Prostate gland (tissue), 2 donors: ENCODE measurements around the gene RPSA.

Source experiments
- CTCF ChIP-seq, 4 experiments: fragments of 200-600 bp in 2 of 4; fragments of 450-650 bp in 2 of 4; sonication (generic) in 2 of 4; IDR thresholded peaks; 1 replicate in 3 of 4; 2 replicates in 1 of 4; pipeline ENCODE4 v1.5.1; 2016 to 2019; ENCODE audit warnings: antibody characterized with exemption in 4 of 4, mild to moderate bottlenecking in 2 of 4, moderate library complexity in 2 of 4
- POLR2A ChIP-seq: fragments of 450-650 bp; IDR thresholded peaks from one replicate; pipeline ENCODE4 v1.6.1; 2016; ENCODE audit warnings: antibody characterized with exemption, mild to moderate bottlenecking

- TF ChIP-seq CTCF (IDR thresholded peaks at IDR 0.05): no peak
- no peak for TF ChIP-seq POLR2A
Observed at GRCh38 chr3:39407259-39407629, 724 bp downstream of the RPSA start.
